Fibroblast of lung (primary cell): ENCODE measurements around the gene SLC25A43. TPM values are rescaled to one million over a fixed set of nuclear protein-coding genes. Genes with fewer than 3 reads are reported as not detected.

Source experiments
- DNase-seq, 2 donors: peaks; one replicate each; pipeline versions ENCODE4 v3.0.0 to v3.0.0-alpha.2; 2010; ENCODE audit warnings: low read depth in 2 of 2
- H2AFZ ChIP-seq: 2 replicates; pipeline ENCODE4 v1.5.1; 2012; ENCODE audit warnings: low read length, control low read depth, inconsistent platforms
- H3K27ac ChIP-seq: 2 replicates; pipeline ENCODE4 v1.5.1; 2011; ENCODE audit warnings: low read length, control low read depth; ENCODE audit not compliant: insufficient read depth
- H3K27me3 ChIP-seq: 2 replicates; pipeline ENCODE4 v1.5.1; 2011; ENCODE audit warnings: mild to moderate bottlenecking, low read length; ENCODE audit not compliant: control insufficient read depth, insufficient read depth
- H3K36me3 ChIP-seq: 2 replicates; pipeline ENCODE4 v1.5.1; 2011; ENCODE audit warnings: low read length; ENCODE audit not compliant: control insufficient read depth, insufficient read depth
- H3K4me1 ChIP-seq: 2 replicates; pipeline ENCODE4 v1.5.1; 2011; ENCODE audit warnings: low read length; ENCODE audit not compliant: control insufficient read depth, insufficient read depth; ENCODE audit errors: extremely low read depth
- H3K4me2 ChIP-seq: 2 replicates; pipeline ENCODE4 v1.5.1; 2011; ENCODE audit warnings: low read length, control low read depth; ENCODE audit not compliant: insufficient read depth; ENCODE audit errors: extremely low read depth
- H3K4me3 ChIP-seq, 4 experiments: fragments of 200-600 bp in 1 of 4; sonication (generic) in 1 of 4; replicated peaks in 1 of 4; 2 replicates each; pipeline ENCODE4 v1.5.1; 2011 to 2016; ENCODE audit warnings: low read length in 4 of 4, low read depth in 3 of 4, mild to moderate bottlenecking in 3 of 4, control low read depth in 2 of 4, inconsistent platforms in 1 of 4, mixed read lengths in 1 of 4; ENCODE audit not compliant: insufficient read depth in 1 of 4; ENCODE audit errors: control extremely low read depth in 1 of 4
- H3K79me2 ChIP-seq: 2 replicates; pipeline ENCODE4 v1.5.1; 2012; ENCODE audit warnings: mild to moderate bottlenecking, low read length, inconsistent platforms; ENCODE audit not compliant: control insufficient read depth, insufficient read depth
- H3K9ac ChIP-seq: 2 replicates; pipeline ENCODE4 v1.5.1; 2011; ENCODE audit warnings: mild to moderate bottlenecking, low read length, control low read depth; ENCODE audit not compliant: insufficient read depth
- H3K9me3 ChIP-seq: 2 replicates; pipeline ENCODE4 v1.5.1; 2012; ENCODE audit warnings: low read depth, low read length; ENCODE audit not compliant: control insufficient read depth, insufficient read depth
- H4K20me1 ChIP-seq: 2 replicates; pipeline ENCODE4 v1.5.1; 2011; ENCODE audit warnings: low read length; ENCODE audit not compliant: control insufficient read depth, insufficient read depth; ENCODE audit errors: extremely low read depth
- CTCF ChIP-seq, 2 donors: IDR thresholded peaks in 1 of 2; conservative IDR thresholded peaks in 1 of 2; 1 replicate in 1 of 2; 2 replicates in 1 of 2; pipeline ENCODE4 v1.5.1; 2011 to 2012; ENCODE audit warnings: low read length in 2 of 2, control low read depth in 1 of 2, inconsistent platforms in 1 of 2, low read depth in 1 of 2, mild to moderate bottlenecking in 1 of 2
- EZH2 ChIP-seq: IDR thresholded peaks from 2 replicates; pipeline ENCODE4 v1.5.1; 2012; ENCODE audit warnings: low read length, control low read depth, mild to moderate bottlenecking; ENCODE audit errors: missing control alignments
- polyA plus RNA-seq, 2 donors: library from polyadenylated mRNA; depleted of rRNA in 1 of 2; stranded (reverse) in 1 of 2; unstranded in 1 of 2; fragments of >200 nt; gene quantifications; 2 replicates each; pipeline ENCODE4 v1.2.1, GENCODE V29; 2011 to 2012; ENCODE audit warnings: missing spikeins in 1 of 2
- total RNA-seq: library from RNA; depleted of rRNA; stranded (reverse); fragments of >200 nt; gene quantifications from 2 replicates; pipeline ENCODE4 v1.2.1, GENCODE V29; 2014

Gene SLC25A43
- total and polyA plus RNA-seq, 2 donors (not counting 1 experiment from before 2014, with no cell fraction given) = 31.0 to 31.6 TPM

DNA sequence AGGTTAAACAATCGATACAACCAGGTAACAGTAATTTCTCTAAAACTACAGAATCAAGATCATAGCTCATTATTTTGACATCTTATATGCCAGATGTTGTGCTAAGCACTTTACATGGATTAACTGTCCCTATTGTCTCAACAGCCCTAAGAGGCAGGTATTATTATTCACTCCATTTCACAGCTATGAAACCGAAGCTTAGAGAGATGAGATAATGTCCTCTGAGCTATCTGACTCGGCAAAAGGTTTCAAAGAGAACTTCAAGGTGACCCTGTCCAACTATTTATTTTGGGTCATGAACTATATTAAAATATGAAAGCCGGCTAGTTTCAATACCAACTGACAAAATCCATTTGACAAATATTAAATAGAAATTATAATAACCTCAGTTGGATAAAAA is 79.4 kb downstream of the SLC25A43 start:
- no peak overlapping the region for H3K4me2 ChIP-seq
- no peak overlapping the region for H2AFZ ChIP-seq
- H3K27me3 ChIP-seq = no peaks in the 10 kb centered on the region
- H3K9ac ChIP-seq = no peak overlapping the region
- TF ChIP-seq CTCF (conservative IDR thresholded peaks at IDR 0.05 in 1 of 2, IDR thresholded peaks at IDR 0.05 in 1 of 2; ENCODE audit: low read depth in 1 of 2, low read length in 2 of 2) (no peak), EZH2 (no peak)
- no peaks in the 10 kb centered on the region for H3K36me3 ChIP-seq
- no peaks in the 10 kb centered on the region for H3K9me3 ChIP-seq
- H3K4me3 ChIP-seq = no peak overlapping the region
- H3K4me1 ChIP-seq = no peaks in the 10 kb centered on the region
- H3K27ac ChIP-seq = no peak overlapping the region
- H3K79me2 ChIP-seq = no peaks in the 10 kb centered on the region
- H4K20me1 ChIP-seq = no peaks in the 10 kb centered on the region
- DNase-seq = no peak

DNA sequence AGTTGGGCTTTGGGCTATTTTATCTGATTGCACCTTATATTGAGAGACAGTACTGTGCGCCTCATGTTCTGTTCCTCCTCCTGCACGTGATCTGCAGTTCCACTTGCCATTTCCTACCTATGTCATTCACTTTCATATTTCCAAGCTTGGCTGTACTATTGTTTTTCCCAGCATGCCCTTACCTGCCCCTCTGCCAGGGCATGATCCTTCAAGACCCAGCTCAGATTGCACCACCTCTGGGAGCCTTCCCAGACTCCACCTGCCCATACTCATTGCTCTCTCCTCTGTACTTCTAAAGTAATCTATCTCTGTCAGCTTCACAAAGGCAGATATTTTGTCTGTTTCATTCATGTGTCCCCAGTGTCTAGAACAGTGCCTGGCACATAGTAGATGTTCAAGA is 80.7 kb downstream of the SLC25A43 start:
- Histone ChIP-seq H3K4me1 (no peaks in the 10 kb centered on the region), H3K79me2 (no peaks in the 10 kb centered on the region), H3K9me3 (no peaks in the 10 kb centered on the region), H3K4me3 (no peak overlapping the region), H3K27me3 (no peaks in the 10 kb centered on the region), H3K9ac (no peak overlapping the region), H3K27ac (no peak overlapping the region), H3K4me2 (no peak overlapping the region), H2AFZ (no peak overlapping the region), H3K36me3 (no peaks in the 10 kb centered on the region), H4K20me1 (no peaks in the 10 kb centered on the region)
- no peak for DNase-seq
- no peak for TF ChIP-seq CTCF (conservative IDR thresholded peaks at IDR 0.05 in 1 of 2, IDR thresholded peaks at IDR 0.05 in 1 of 2; ENCODE audit: low read depth in 1 of 2, low read length in 2 of 2)
- TF ChIP-seq EZH2 = no peak

DNA sequence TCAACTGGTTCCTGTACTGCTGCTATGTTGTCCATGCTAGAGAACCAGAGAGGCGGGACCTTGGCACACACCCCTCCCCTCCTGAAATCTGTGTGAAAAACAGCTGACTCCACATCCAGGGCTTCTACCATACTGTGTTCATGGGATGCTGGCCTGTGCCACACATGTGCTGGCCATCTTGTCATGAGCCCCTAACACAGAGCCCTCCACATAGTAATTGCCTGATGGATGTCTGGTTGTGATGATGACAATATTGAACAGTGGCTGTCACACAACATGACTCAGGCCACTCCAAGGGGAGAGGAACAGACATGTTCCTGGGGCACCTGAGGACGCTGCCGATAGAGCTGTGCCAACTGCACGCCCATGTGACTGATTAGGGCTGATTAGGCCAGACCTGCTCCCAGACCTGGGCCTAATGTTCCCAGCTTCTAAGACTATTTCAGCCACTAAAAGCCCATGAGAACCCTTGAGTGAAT is 82.2 kb downstream of the SLC25A43 start:
- H4K20me1 ChIP-seq = no peaks in the 10 kb centered on the region
- H3K36me3 ChIP-seq = no peaks in the 10 kb centered on the region
- H3K4me3 ChIP-seq = no peak overlapping the region
- H3K9me3 ChIP-seq = no peaks in the 10 kb centered on the region
- no peak for TF ChIP-seq EZH2
- TF ChIP-seq CTCF (conservative IDR thresholded peaks at IDR 0.05 in 1 of 2, IDR thresholded peaks at IDR 0.05 in 1 of 2; ENCODE audit: low read depth in 1 of 2, low read length in 2 of 2) = no peak
- H3K4me1 ChIP-seq = no peaks in the 10 kb centered on the region
- no peak overlapping the region for H3K27ac ChIP-seq
- no peaks in the 10 kb centered on the region for H3K79me2 ChIP-seq
- H3K27me3 ChIP-seq = no peaks in the 10 kb centered on the region
- no peak overlapping the region for H3K4me2 ChIP-seq
- no peak overlapping the region for H3K9ac ChIP-seq
- DNase-seq = no peak
- no peak overlapping the region for H2AFZ ChIP-seq
